Common myeloid progenitor, CD34-positive (primary cell): ENCODE measurements around the gene KCTD4.
"Not testable (repeated sequence)": the region's sequence is repeated elsewhere in the genome, so short reads cannot be mapped to it uniquely, and the experiment has no call there.

Source experiments
- CTCF ChIA-PET: fragments of 350-600 bp; sonication (Branson Sonifier 250); formaldehyde crosslinking; loops from one replicate; lab custom pipeline; 2021; ENCODE audit warnings: antibody characterized with exemption; lab: Charles Lee
- POLR2A ChIA-PET: fragments of 350-600 bp; sonication (Branson Sonifier 250); formaldehyde crosslinking; loops from one replicate; lab custom pipeline; 2021; ENCODE audit warnings: antibody characterized with exemption; lab: Charles Lee
- DNase-seq, 3 donors: peaks; one replicate each; pipeline versions ENCODE4 v3.0.0 to v3.0.0-alpha.2; 2013
- H3K27ac ChIP-seq, 2 experiments: 1 replicate in 1 of 2; 2 replicates in 1 of 2; pipeline ENCODE4 v1.7.0; 2013; ENCODE audit warnings: inconsistent platforms in 2 of 2, low read length in 2 of 2, mild to moderate bottlenecking in 2 of 2, low read depth in 1 of 2, moderate library complexity in 1 of 2; ENCODE audit not compliant: severe bottlenecking in 2 of 2, insufficient read depth in 1 of 2, poor library complexity in 1 of 2
- H3K27me3 ChIP-seq, 5 experiments: replicated peaks in 2 of 5; 1 replicate in 3 of 5; 2 replicates in 2 of 5; pipeline versions ENCODE4 v1.6.1 to v1.7.0; 2013; ENCODE audit warnings: low read length in 4 of 5, mild to moderate bottlenecking in 2 of 5, moderate library complexity in 2 of 5, inconsistent platforms in 1 of 5; ENCODE audit not compliant: insufficient read depth in 5 of 5, control insufficient read depth in 4 of 5
- H3K36me3 ChIP-seq, 4 experiments: 1 replicate in 2 of 4; 2 replicates in 2 of 4; pipeline versions ENCODE4 v1.6.1 to v1.7.0; 2013; ENCODE audit warnings: low read length in 3 of 4, control low read depth in 1 of 4, mild to moderate bottlenecking in 1 of 4; ENCODE audit not compliant: control insufficient read depth in 4 of 4, insufficient read depth in 4 of 4
- H3K4me1 ChIP-seq, 4 experiments: 1 replicate in 3 of 4; 2 replicates in 1 of 4; pipeline versions ENCODE4 v1.6.1 to v1.7.1; 2013; ENCODE audit warnings: low read length in 3 of 4, mild to moderate bottlenecking in 3 of 4, control low read depth in 1 of 4, inconsistent platforms in 1 of 4, moderate library complexity in 1 of 4; ENCODE audit not compliant: control insufficient read depth in 4 of 4, insufficient read depth in 4 of 4; ENCODE audit errors: control extremely low read depth in 1 of 4
- H3K4me3 ChIP-seq, 7 experiments: 1 replicate in 4 of 7; 2 replicates in 3 of 7; pipeline versions ENCODE4 v1.5.1 to v1.7.0; 2013; ENCODE audit warnings: mild to moderate bottlenecking in 7 of 7, low read length in 6 of 7, moderate library complexity in 6 of 7, inconsistent platforms in 2 of 7, low read depth in 2 of 7, control low read depth in 1 of 7; ENCODE audit not compliant: insufficient read depth in 4 of 7, control insufficient read depth in 1 of 7; ENCODE audit errors: extremely low read depth in 1 of 7
- H3K9me3 ChIP-seq, 5 experiments: 1 replicate in 4 of 5; 2 replicates in 1 of 5; pipeline versions ENCODE4 v1.6.1 to v1.7.1; 2013; ENCODE audit warnings: low read length in 4 of 5, mild to moderate bottlenecking in 2 of 5, inconsistent platforms in 1 of 5, low read depth in 1 of 5, moderate library complexity in 1 of 5; ENCODE audit not compliant: control insufficient read depth in 4 of 5, insufficient read depth in 2 of 5; ENCODE audit errors: control extremely low read depth in 1 of 5
- WGBS: methylation state at CpG from one replicate; pipeline ENCODE4 v1.1.5; 2013; ENCODE audit not compliant: insufficient coverage; 5-methylcytosine and 5-hydroxymethylcytosine counted together

KCTD4 gene

GRCh38 chr13:45194081-45194939, 6.5 kb downstream of the KCTD4 start:
- WGBS: 91% methylated on average over 10 of the region's 15 CpGs

DNA sequence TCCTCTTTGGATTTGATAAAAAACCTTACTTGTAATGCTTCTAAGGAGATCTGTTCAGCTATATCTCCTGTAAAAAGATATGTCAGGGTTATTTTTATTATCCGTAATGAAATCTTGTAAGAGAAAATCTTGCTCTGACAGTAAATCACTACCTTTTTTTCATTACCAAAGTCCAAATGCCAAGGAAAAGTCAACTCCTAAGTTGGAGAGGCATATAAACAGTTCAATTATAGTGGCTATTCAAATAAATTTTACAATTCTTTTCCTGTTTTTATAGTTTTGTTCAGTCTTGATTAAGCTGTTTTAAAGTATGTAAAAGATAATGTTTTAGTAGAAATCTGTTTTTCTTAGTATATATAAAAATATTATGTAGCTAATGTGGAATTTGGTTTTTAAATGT, 9.0 kb downstream of the KCTD4 start:
- DNase-seq: no peak
- no peaks in the 10 kb centered on the region for H3K27me3 ChIP-seq
- no CpG with 5 or more reads among the region's 1 CpG for WGBS
- POLR2A ChIA-PET: no interaction called here
- no peaks in the 10 kb centered on the region for H3K9me3 ChIP-seq
- H3K4me3 ChIP-seq: no peak overlapping the region
- peaks cover 4 to 13% (median 6%) of the 10 kb centered on the region in 4 experiments for H3K4me1 ChIP-seq
- no peak overlapping the region for H3K27ac ChIP-seq
- H3K36me3 ChIP-seq: peaks cover 0 to 6% (median 2%) of the 10 kb centered on the region in 4 experiments
- CTCF ChIA-PET: interaction anchor here (0.7 to 2.1 kb wide), 4 partner anchors 19 to 145 kb away, joined by 3 to 8 read pairs (median 3); no protein-coding TSS in a partner anchor

More at GRCh38 chr13:45194081-45194939, 6.5 kb downstream of the KCTD4 start:
- CTCF ChIA-PET: no interaction called here
- Histone ChIP-seq H3K36me3 (peaks cover 0 to 7% (median 2%) of the 10 kb centered on the region in 4 experiments), H3K4me1 (peaks cover 4 to 13% (median 6%) of the 10 kb centered on the region in 4 experiments), H3K27ac (no peak overlapping the region), H3K27me3 (no peaks in the 10 kb centered on the region), H3K4me3 (no peak overlapping the region), H3K9me3 (no peaks in the 10 kb centered on the region)
- DNase-seq: no peak
- POLR2A ChIA-PET: no interaction called here

DNA sequence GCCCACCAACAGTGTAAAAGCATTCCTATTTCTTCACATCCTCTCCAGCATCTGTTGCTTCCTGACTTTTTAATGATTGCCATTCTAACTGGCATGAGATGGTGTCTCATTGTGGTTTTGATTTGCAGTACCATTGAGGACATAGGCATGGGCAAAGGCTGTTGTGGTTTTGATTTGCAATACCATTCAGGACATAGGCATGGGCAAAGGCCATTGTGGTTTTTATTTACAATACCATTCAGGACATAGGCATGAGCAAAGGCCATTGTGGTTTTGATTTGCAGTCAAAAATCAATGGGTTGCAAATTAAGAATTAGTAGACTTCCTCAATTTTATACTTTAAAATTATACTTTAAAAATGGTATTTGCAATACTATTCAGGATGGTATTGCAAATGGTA, 11.3 kb downstream of the KCTD4 start:
- H3K4me3 ChIP-seq, DNase-seq, H3K36me3 ChIP-seq, POLR2A ChIA-PET, H3K4me1 ChIP-seq, H3K9me3 ChIP-seq, H3K27me3 ChIP-seq, CTCF ChIA-PET, H3K27ac ChIP-seq: not testable (repeated sequence)

DNA sequence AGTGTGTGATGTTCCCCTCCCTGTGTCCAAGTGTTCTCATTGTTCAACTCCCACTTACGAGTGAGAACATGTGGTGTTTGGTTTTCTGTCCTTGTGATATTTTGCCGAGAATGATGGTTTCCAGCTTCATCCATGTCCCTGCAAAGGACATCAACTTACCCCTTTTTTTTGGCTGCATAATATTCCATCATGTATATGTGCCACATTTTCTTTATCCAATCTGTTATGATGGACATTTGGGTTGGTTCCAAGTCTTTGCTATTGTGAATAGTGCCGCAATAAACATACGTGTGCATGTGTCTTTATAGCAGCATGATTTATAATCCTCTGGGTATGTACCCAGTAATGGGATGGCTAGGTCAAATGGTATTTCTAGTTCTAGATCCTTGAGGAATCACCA, 11.8 kb downstream of the KCTD4 start:
- H3K36me3 ChIP-seq, CTCF ChIA-PET: not testable (repeated sequence)

DNA sequence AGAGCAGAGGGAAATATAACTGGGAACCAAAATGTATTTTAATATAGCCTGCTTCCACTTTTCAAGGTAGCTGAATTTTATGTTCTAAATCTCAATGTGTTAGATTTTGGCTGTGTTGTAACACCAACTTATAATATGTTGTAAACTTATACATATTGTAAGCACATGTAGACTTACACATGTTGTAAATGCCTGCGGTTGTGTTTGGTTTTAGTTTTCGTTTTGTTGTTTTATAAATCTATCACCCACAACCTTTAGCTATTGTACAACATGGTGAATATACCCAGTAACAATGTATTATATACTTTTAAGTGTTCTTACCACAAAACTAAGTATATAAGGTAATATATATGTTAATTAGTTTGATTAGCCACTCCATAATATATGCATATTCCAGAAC, 15.6 kb downstream of the KCTD4 start:
- no peaks in the 10 kb centered on the region for H3K9me3 ChIP-seq
- H3K4me1 ChIP-seq: no peaks in the 10 kb centered on the region
- H3K4me3 ChIP-seq: no peak overlapping the region
- H3K27me3 ChIP-seq: no peaks in the 10 kb centered on the region
- ChIA-PET CTCF (interaction anchor here (1.3 kb wide), 1 partner anchor 13 kb away, joined by 4 read pairs; no protein-coding TSS in a partner anchor), POLR2A (no interaction called here)
- DNase-seq: no peak
- H3K27ac ChIP-seq: no peak overlapping the region
- H3K36me3 ChIP-seq: peaks cover 0 to 21% (median 8%) of the 10 kb centered on the region in 4 experiments
- no CpG with 5 or more reads among the region's 2 CpGs for WGBS

More for the DNA sequence above, 11.8 kb downstream of the KCTD4 start:
- H3K4me1 ChIP-seq, DNase-seq, POLR2A ChIA-PET, H3K4me3 ChIP-seq, H3K27ac ChIP-seq, H3K9me3 ChIP-seq, H3K27me3 ChIP-seq: not testable (repeated sequence)
- no CpG with 5 or more reads among the region's 4 CpGs for WGBS

DNA sequence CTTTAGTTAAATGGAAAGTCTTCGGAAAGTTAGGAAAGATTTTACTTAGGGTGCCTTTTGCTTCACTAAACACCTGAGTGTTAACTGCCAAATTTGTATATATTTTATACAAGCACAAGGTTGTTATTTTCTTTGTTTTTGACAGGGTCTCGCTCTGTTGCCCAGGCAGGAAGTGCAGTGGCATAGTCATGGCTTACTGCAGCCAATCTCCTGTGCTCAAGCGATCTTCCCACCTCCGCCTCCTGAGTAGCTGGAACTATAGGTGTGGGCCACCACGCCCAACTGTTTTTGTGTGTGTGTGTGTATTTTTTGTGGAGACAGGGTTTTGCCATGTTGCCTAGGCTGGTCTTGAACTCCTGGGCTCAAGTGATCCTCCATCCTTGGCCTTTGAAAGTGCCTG, 16.2 kb downstream of the KCTD4 start:
- Histone ChIP-seq H3K9me3 (no peaks in the 10 kb centered on the region), H3K27ac (no peak overlapping the region), H3K36me3 (peaks cover 0 to 21% (median 8%) of the 10 kb centered on the region in 4 experiments), H3K4me3 (no peak overlapping the region), H3K4me1 (no peaks in the 10 kb centered on the region), H3K27me3 (no peaks in the 10 kb centered on the region)
- WGBS: no CpG with 5 or more reads among the region's 5 CpGs
- DNase-seq: no peak
- CTCF ChIA-PET: interaction anchor here (1.3 kb wide), 1 partner anchor 13 kb away, joined by 4 read pairs; no protein-coding TSS in a partner anchor
- POLR2A ChIA-PET: no interaction called here
